Choroid plexus epithelial cell (primary cell): Measurements from ENCODE around the gene SREBF2.

Experiments
- DNase-seq: peaks from one replicate; pipeline ENCODE4 v3.0.0-alpha.2; 2010; ENCODE audit warnings: low read depth
- H3K4me3 ChIP-seq: 2 replicates; pipeline ENCODE4 v1.5.1; 2011; ENCODE audit warnings: low read depth, mild to moderate bottlenecking, control low read depth, low read length, moderate library complexity
- CTCF ChIP-seq: conservative IDR thresholded peaks from 2 replicates; pipeline ENCODE4 v1.5.1; 2011; ENCODE audit warnings: low read depth, mild to moderate bottlenecking, control low read depth, inconsistent platforms, low read length, moderate library complexity

SREBF2 gene

GRCh38 chr22:41949297-41949965 is 116.5 kb downstream of the SREBF2 start:
- no peak overlapping the region for H3K4me3 ChIP-seq
- TF ChIP-seq CTCF: no peak
- DNase-seq: no peak

- DNase-seq: no peak
- no peak within 1 kb of the TSS for H3K4me3 ChIP-seq
- no peak for TF ChIP-seq CTCF
These were observed 119.1 kb downstream of the SREBF2 start, which contains the start of gene SMIM45 for GRCh38 chr22:41951898-41952474. TSS of gene SMIM45 (plus strand) at chr22:41952150.

DNA sequence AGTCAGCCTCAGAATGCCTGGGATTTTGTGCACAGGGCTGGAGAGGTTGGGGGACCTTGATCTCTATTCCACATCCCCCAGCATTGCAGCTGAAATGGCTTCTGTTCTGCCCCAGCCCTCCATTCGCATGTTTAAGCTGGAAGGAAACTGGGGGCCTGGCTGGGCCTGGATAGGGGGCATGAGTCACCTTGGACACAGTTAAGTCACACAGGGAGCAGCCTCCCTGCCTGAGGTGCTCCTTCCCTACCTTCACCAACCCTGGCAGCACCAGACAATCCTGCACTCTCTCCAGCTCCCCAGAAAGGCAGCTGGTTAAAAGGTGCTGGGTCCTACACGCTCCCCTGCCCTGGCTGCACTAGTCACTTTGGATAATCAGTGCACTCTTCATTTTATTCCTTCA is 119.8 kb downstream of the SREBF2 start:
- no peak for TF ChIP-seq CTCF
- DNase-seq: no peak
- H3K4me3 ChIP-seq: no peak overlapping the region
